Measurements from ENCODE around the gene DEPP1. TPM values are rescaled to one million over a fixed set of nuclear protein-coding genes. Genes with fewer than 3 reads are reported as not detected.

DEPP1 gene
- total RNA-seq, 1 experiment from 2014 or later: 3.8 TPM

DNA sequence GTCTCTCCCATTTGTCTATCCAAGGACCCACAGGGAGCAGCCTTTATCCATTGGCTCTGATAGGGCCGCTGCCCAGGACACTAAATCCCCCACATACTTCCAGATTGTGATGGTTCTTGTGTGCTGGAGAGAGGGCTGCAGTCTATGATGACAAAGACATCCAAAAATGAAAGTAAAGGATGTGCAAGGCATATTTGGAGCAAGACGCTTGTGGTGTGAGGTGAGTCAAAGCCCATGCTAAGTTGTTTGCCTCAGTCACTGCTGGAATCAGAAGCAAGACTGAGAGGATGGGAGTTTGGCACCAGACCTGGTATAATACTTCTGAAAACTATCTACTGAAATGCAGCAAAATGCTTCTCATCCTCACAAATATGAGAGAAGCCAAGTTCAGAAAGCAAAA is 44.8 kb upstream of the DEPP1 start:
- DNase-seq (ENCODE audit: low read depth, low spot score) (no peak), ATAC-seq (no peak)
- TF ChIP-seq SRF (IDR thresholded peaks at IDR 0.05; ENCODE audit: low read depth): no peak
- TF ChIP-seq JUND (IDR thresholded peaks at IDR 0.05): no peak
- no peak for TF ChIP-seq TCF7L2 (IDR thresholded peaks at IDR 0.05; ENCODE audit: borderline replicate concordance, extremely low read depth, insufficient read depth, insufficient read length)
- no peak for TF ChIP-seq ELF1 (IDR thresholded peaks at IDR 0.05; ENCODE audit: borderline replicate concordance, low read depth)
- TF ChIP-seq, protein P1, sequence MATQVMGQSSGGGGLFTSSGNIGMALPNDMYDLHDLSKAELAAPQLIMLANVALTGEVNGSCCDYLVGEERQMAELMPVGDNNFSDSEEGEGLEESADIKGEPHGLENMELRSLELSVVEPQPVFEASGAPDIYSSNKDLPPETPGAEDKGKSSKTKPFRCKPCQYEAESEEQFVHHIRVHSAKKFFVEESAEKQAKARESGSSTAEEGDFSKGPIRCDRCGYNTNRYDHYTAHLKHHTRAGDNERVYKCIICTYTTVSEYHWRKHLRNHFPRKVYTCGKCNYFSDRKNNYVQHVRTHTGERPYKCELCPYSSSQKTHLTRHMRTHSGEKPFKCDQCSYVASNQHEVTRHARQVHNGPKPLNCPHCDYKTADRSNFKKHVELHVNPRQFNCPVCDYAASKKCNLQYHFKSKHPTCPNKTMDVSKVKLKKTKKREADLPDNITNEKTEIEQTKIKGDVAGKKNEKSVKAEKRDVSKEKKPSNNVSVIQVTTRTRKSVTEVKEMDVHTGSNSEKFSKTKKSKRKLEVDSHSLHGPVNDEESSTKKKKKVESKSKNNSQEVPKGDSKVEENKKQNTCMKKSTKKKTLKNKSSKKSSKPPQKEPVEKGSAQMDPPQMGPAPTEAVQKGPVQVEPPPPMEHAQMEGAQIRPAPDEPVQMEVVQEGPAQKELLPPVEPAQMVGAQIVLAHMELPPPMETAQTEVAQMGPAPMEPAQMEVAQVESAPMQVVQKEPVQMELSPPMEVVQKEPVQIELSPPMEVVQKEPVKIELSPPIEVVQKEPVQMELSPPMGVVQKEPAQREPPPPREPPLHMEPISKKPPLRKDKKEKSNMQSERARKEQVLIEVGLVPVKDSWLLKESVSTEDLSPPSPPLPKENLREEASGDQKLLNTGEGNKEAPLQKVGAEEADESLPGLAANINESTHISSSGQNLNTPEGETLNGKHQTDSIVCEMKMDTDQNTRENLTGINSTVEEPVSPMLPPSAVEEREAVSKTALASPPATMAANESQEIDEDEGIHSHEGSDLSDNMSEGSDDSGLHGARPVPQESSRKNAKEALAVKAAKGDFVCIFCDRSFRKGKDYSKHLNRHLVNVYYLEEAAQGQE (IDR thresholded peaks at IDR 0.05; ENCODE audit: low read depth): no peak
- TF ChIP-seq, protein P2, sequence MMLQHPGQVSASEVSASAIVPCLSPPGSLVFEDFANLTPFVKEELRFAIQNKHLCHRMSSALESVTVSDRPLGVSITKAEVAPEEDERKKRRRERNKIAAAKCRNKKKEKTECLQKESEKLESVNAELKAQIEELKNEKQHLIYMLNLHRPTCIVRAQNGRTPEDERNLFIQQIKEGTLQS (IDR thresholded peaks at IDR 0.05): no peak
- TF ChIP-seq SP1 (IDR thresholded peaks at IDR 0.05; ENCODE audit: low read depth): no peak
- TF ChIP-seq, protein P3, sequence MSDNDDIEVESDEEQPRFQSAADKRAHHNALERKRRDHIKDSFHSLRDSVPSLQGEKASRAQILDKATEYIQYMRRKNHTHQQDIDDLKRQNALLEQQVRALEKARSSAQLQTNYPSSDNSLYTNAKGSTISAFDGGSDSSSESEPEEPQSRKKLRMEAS (IDR thresholded peaks at IDR 0.05): no peak
- TF ChIP-seq RAD21 (IDR thresholded peaks at IDR 0.05; ENCODE audit: low read depth): no peak
- Histone ChIP-seq H3K27me3 (ENCODE audit: insufficient read depth, low read length) (no peaks in the 10 kb centered on the region), H2AFZ (ENCODE audit: low read depth, low read length, poor library complexity, severe bottlenecking) (no peak overlapping the region), H3K27ac (ENCODE audit: low read depth, low read length) (no peak overlapping the region), H3K4me1 (ENCODE audit: control insufficient read depth in 1 of 2, insufficient read depth in 2 of 2, low read length in 2 of 2) (no peaks in the 10 kb centered on the region), H3K36me3 (ENCODE audit: control insufficient read depth in 1 of 2, insufficient read depth in 2 of 2, low read length in 2 of 2) (no peaks in the 10 kb centered on the region), H3K4me3 (replicated peaks in 1 of 2; ENCODE audit: low read depth in 1 of 2, low read length in 2 of 2) (no peak overlapping the region), H3K9me3 (ENCODE audit: control insufficient read depth in 1 of 2, insufficient read depth in 1 of 2, low read depth in 1 of 2, low read length in 2 of 2) (no peaks in the 10 kb centered on the region), H3K4me2 (ENCODE audit: low read length) (no peak overlapping the region), H4K20me1 (ENCODE audit: insufficient read depth) (no peaks in the 10 kb centered on the region), H3K9me2 (ENCODE audit: insufficient read depth) (no peaks in the 10 kb centered on the region), H3K79me2 (ENCODE audit: insufficient read depth, low read length) (no peaks in the 10 kb centered on the region), H3K9ac (ENCODE audit: low read length) (no peak overlapping the region)
- CTCF ChIA-PET: no interaction called here
- intact Hi-C loops (cut with micrococcal nuclease): no loop called here
- BruUV-seq (replicated peaks): no TSS peak
- POLR2A ChIA-PET: no interaction called here
- RAD21 ChIA-PET (ENCODE audit: low non-redundant PET in 1 of 2, low total read pairs in 2 of 2, uncharacterized antibody in 2 of 2, unreplicated experiment in 2 of 2): no interaction called here
